ENCODE results near the gene MOB1B. TPM values are rescaled to one million over a fixed set of nuclear protein-coding genes. Genes with fewer than 3 reads are reported as not detected.

The MOB1B gene
- total RNA-seq, 1 experiment from 2014 or later = 33.2 TPM

DNA sequence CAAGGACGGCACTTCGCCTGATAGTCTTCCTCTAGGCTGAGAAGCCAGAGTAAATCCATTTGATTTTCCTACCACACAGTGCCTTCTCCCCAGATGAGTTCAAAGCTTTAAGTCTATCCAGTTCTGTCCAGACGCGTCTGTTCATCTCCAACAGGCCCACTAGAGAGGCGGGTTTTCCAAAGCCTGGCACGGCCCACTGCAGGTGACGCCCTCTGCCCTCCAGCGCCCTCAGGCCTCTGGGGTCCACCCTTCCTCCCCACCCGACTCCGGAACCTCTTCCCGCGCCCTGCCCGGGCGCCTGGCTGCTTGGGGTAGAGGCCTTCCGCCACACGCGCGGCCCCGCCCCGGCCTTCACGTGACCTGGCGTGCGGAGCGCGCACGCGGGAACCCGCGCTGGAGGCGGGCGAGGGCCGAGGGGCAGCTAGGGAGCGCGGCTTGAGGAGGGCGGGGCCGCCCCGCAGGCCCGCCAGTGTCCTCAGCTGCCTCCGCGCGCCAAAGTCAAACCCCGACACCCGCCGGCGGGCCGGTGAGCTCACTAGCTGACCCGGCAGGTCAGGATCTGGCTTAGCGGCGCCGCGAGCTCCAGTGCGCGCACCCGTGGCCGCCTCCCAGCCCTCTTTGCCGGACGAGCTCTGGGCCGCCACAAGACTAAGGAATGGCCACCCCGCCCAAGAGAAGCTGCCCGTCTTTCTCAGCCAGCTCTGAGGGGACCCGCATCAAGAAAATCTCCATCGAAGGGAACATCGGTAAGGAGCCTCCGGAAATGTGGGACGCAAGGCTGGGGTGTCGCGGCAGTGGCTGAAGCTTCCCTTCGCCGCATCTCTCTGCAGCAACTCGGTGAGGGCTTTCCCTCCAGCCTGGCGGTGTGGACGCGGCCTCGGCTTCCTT, 91.3 kb downstream of the MOB1B start, which contains the start of gene DCK (continued):
- TF ChIP-seq YY1 (IDR thresholded peaks at IDR 0.05; ENCODE audit: extremely low read depth, insufficient replicate concordance, low read depth, low read length) = peak; percentile 36
- no peak for TF ChIP-seq RAD21 (IDR thresholded peaks at IDR 0.05; ENCODE audit: low read depth)
- TF ChIP-seq, protein P1, sequence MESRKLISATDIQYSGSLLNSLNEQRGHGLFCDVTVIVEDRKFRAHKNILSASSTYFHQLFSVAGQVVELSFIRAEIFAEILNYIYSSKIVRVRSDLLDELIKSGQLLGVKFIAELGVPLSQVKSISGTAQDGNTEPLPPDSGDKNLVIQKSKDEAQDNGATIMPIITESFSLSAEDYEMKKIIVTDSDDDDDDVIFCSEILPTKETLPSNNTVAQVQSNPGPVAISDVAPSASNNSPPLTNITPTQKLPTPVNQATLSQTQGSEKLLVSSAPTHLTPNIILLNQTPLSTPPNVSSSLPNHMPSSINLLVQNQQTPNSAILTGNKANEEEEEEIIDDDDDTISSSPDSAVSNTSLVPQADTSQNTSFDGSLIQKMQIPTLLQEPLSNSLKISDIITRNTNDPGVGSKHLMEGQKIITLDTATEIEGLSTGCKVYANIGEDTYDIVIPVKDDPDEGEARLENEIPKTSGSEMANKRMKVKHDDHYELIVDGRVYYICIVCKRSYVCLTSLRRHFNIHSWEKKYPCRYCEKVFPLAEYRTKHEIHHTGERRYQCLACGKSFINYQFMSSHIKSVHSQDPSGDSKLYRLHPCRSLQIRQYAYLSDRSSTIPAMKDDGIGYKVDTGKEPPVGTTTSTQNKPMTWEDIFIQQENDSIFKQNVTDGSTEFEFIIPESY (IDR thresholded peaks at IDR 0.05; ENCODE audit: extremely low read depth, insufficient replicate concordance, low read length) = no peak
- TF ChIP-seq ZFX (IDR thresholded peaks at IDR 0.05) = peak; percentile 85
- TF ChIP-seq CEBPB (IDR thresholded peaks at IDR 0.05; ENCODE audit: low read depth) = no peak
- peak; percentile 59 for TF ChIP-seq POLR2A (IDR thresholded peaks at IDR 0.05; ENCODE audit: borderline replicate concordance, extremely low read depth, insufficient read depth, insufficient read length)
- TF ChIP-seq EZH2phosphoT487 (IDR thresholded peaks at IDR 0.05; ENCODE audit: borderline replicate concordance) = no peak
- TF ChIP-seq SP1 (IDR thresholded peaks at IDR 0.05; ENCODE audit: low read depth) = peak; percentile 56; the same call in 1 of the 2 replicates
- TF ChIP-seq ZNF274 (IDR thresholded peaks at IDR 0.05; ENCODE audit: low read depth, low read length) = no peak
- TF ChIP-seq, protein P2, sequence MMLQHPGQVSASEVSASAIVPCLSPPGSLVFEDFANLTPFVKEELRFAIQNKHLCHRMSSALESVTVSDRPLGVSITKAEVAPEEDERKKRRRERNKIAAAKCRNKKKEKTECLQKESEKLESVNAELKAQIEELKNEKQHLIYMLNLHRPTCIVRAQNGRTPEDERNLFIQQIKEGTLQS (IDR thresholded peaks at IDR 0.05) = no peak
- TF ChIP-seq JUND (IDR thresholded peaks at IDR 0.05) = no peak
- TF ChIP-seq TCF7L2 (IDR thresholded peaks at IDR 0.05; ENCODE audit: borderline replicate concordance, extremely low read depth, insufficient read depth, insufficient read length) = no peak
- TF ChIP-seq SRF (IDR thresholded peaks at IDR 0.05; ENCODE audit: low read depth) = no peak
- no peak for TF ChIP-seq EZH2 (IDR thresholded peaks at IDR 0.05)
- peak; percentile 59; the same call in 1 of the 2 replicates for TF ChIP-seq CBX3 (IDR thresholded peaks at IDR 0.05; ENCODE audit: low read depth)

Measured in HCT116 (cell line).